AG04449 (cell line): ENCODE results near the gene SEMA6C.
"Not testable (repeated sequence)": the region's sequence is repeated elsewhere in the genome, so short reads cannot be mapped to it uniquely, and the experiment has no call there.

ENCODE experiments used
- CTCF ChIA-PET: fragments of 350-600 bp; formaldehyde crosslinking; extraction: SDS; loops from one replicate; lab custom pipeline; 2021; ENCODE audit warnings: antibody characterized with exemption; lab: Yijun Ruan, JAX
- POLR2A ChIA-PET: fragments of 400-600, 350-600 bp; formaldehyde crosslinking; extraction: SDS; loops from one replicate; lab custom pipeline; 2020; ENCODE audit warnings: antibody characterized with exemption, inconsistent platforms; lab: Yijun Ruan, JAX
- DNase-seq: peaks from one replicate; pipeline ENCODE4 v3.0.0-alpha.2; 2010; ENCODE audit warnings: low read depth, low spot score
- H3K4me3 ChIP-seq: 2 replicates; pipeline ENCODE4 v1.5.1; 2011; ENCODE audit warnings: low read depth, mild to moderate bottlenecking, control low read depth, low read length
- CTCF ChIP-seq: IDR thresholded peaks from one replicate; pipeline ENCODE4 v1.5.1; 2011; ENCODE audit warnings: mild to moderate bottlenecking, moderate library complexity, low read length, control low read depth, inconsistent platforms; ENCODE audit not compliant: insufficient read depth; ENCODE audit errors: missing control alignments

SEMA6C gene, protein sequence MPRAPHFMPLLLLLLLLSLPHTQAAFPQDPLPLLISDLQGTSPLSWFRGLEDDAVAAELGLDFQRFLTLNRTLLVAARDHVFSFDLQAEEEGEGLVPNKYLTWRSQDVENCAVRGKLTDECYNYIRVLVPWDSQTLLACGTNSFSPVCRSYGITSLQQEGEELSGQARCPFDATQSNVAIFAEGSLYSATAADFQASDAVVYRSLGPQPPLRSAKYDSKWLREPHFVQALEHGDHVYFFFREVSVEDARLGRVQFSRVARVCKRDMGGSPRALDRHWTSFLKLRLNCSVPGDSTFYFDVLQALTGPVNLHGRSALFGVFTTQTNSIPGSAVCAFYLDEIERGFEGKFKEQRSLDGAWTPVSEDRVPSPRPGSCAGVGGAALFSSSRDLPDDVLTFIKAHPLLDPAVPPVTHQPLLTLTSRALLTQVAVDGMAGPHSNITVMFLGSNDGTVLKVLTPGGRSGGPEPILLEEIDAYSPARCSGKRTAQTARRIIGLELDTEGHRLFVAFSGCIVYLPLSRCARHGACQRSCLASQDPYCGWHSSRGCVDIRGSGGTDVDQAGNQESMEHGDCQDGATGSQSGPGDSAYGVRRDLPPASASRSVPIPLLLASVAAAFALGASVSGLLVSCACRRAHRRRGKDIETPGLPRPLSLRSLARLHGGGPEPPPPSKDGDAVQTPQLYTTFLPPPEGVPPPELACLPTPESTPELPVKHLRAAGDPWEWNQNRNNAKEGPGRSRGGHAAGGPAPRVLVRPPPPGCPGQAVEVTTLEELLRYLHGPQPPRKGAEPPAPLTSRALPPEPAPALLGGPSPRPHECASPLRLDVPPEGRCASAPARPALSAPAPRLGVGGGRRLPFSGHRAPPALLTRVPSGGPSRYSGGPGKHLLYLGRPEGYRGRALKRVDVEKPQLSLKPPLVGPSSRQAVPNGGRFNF

DNA sequence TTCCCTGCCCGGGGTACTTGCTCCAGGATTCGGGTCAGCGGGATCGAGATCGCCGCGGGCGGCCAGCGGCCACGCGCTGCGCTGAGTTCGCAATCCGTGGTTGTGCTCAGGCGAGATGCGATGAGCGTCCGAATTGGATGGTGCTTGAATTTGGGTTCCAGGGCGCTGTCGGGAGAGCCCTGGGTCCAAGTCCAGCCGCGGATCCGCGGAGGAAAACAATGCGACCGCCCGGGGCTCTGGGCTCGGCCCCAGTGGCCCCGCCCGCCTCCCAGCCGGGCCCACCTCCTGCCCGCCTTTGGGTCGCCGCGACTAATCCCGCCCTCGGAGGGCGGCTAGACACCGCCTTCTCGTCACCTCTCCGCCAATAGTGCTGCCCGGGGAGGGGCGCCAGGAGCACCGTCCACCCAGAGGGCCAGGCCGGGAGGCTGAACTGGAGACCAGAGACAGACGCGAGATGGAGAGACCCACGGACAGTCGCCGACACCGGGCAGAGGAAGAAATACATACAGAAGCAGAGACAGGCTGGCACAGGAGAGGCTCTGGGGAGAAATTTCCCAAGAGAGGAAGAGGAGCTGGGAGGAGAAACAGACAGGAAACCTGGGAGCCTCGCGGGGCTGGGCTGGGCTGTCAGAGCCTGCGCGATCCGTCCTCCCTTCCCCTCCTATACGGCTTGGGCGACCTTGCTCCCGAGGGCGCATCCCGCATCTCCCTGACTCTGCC, at the start of gene SEMA6C:
TSS of gene SEMA6C (minus strand) at position 220 of the 720 bp plus-strand sequence. CDS start 4,010 bp downstream, outside the sequence.
- peak; percentile 29 for DNase-seq
- CTCF ChIA-PET: interaction anchor here (0.7 to 1.9 kb wide), 3 partner anchors 12 to 16 kb away, joined by 3 to 5 read pairs (median 3); no protein-coding TSS in a partner anchor
- H3K4me3 ChIP-seq: peak within 1 kb of the TSS; percentile 80
- no peak for TF ChIP-seq CTCF
- POLR2A ChIA-PET: interaction anchor here (1.2 kb wide), 1 partner anchor 18 kb away, joined by 3 read pairs; no protein-coding TSS in a partner anchor

DNA sequence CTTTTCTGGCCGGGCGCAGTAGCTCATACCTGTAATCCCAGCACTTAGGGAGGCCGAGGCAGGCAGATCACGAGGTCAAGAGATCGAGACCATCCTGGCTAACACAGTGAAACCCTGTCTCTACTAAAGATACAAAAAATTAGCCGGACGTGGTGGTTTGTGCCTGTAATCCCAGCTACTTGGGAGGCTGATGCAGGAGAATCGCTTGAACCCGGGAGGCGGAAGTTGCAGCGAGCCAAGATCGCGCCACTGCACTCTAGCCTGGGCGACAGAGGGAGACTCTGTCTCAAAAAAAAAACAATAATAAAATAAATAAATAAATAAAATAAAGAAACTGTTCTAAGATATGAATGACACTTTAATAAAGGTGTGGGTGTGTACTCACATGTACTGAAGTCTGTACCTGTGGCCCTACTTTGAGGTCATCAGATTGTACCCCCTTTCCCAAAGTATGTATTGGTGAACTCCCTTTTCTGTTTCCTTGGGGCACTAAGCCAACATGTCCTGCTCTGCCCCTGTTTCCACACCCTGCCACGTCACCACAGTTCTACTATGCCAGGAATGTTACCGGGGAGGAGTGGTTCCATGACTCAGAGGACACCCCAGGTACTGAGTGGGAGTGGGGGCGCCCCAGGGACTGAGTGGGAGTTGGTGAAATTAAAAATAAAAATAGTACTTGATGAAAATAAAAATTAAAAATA, 48.6 kb upstream of the SEMA6C start:
- CTCF ChIA-PET: interaction anchor here (0.7 to 4.3 kb wide), 13 partner anchors 19 to 145 kb away, joined by 3 to 45 read pairs (median 5); partner anchors contain the start of genes TMOD4 and ZNF687
- POLR2A ChIA-PET, H3K4me3 ChIP-seq, DNase-seq: not testable (repeated sequence)

GRCh38 chr1:151193856-151194255, 47.4 kb upstream of the SEMA6C start:
- H3K4me3 ChIP-seq: no peak overlapping the region
- DNase-seq: no peak
- POLR2A ChIA-PET: no interaction called here
- no peak for TF ChIP-seq CTCF
- CTCF ChIA-PET: interaction anchor here (4.0 to 4.3 kb wide), 2 partner anchors 58 to 147 kb away, joined by 27 to 45 read pairs; no protein-coding TSS in a partner anchor

GRCh38 chr1:151193304-151193703, 46.9 kb upstream of the SEMA6C start:
- ChIA-PET CTCF (interaction anchor here (0.9 to 1.6 kb wide), 2 partner anchors 147 to 271 kb away, joined by 3 to 5 read pairs; no protein-coding TSS in a partner anchor), POLR2A (no interaction called here)
- no peak for TF ChIP-seq CTCF
- no peak for DNase-seq
- H3K4me3 ChIP-seq: no peak overlapping the region

- POLR2A ChIA-PET: no interaction called here
- CTCF ChIA-PET: interaction anchor here (0.9 to 1.6 kb wide), 2 partner anchors 148 to 270 kb away, joined by 3 to 5 read pairs; no protein-coding TSS in a partner anchor
- TF ChIP-seq CTCF: no peak
- H3K4me3 ChIP-seq: no peak overlapping the region
- no peak for DNase-seq
Measured at GRCh38 chr1:151192047-151192446, 45.6 kb upstream of the SEMA6C start.
